ENCODE data around the gene CBFA2T2. TPM values are rescaled to one million over a fixed set of nuclear protein-coding genes. Genes with fewer than 3 reads are reported as not detected.

The CBFA2T2 gene
- total and polyA plus RNA-seq, 8 donors: 2.9 to 29.9 (median 12.0) TPM

- intact Hi-C loops (cut with DNase I; ENCODE audit: low total_unique reads): no loop called here
- WGBS, 5 donors: 89 to 98% (median 94%) methylated on average over 10 of the region's 10 CpGs
- TF ChIP-seq EP300 (IDR thresholded peaks at IDR 0.05) (no peak), CTCF (IDR thresholded peaks at IDR 0.05) (no peak), POLR2AphosphoS5 (IDR thresholded peaks at IDR 0.05) (no peak), POLR2A (IDR thresholded peaks at IDR 0.05) (no peak)
- H3K9me3 ChIP-seq: no peaks in the 10 kb centered on the region
- H3K4me3 ChIP-seq: no peak overlapping the region
- H3K27me3 ChIP-seq: no peaks in the 10 kb centered on the region
- H3K4me1 ChIP-seq: peaks cover 0 to 5% (median 2%) of the 10 kb centered on the region in 4 donors
- no peak for DNase-seq
- H3K27ac ChIP-seq: no peak overlapping the region
- H3K36me3 ChIP-seq: peaks cover 0 to 67% (median 65%) of the 10 kb centered on the region in 4 donors
These were observed 132.9 kb downstream of the CBFA2T2 start for GRCh38 chr20:33622705-33623365.

GRCh38 chr20:33624399-33624798, 134.5 kb downstream of the CBFA2T2 start:
- intact Hi-C loops (cut with DNase I; ENCODE audit: low total_unique reads): no loop called here
- H3K27ac ChIP-seq: no peak overlapping the region
- no peak for DNase-seq
- no peak for TF ChIP-seq CTCF (IDR thresholded peaks at IDR 0.05)
- no peak for TF ChIP-seq POLR2A (IDR thresholded peaks at IDR 0.05)
- TF ChIP-seq EP300 (IDR thresholded peaks at IDR 0.05): no peak
- TF ChIP-seq POLR2AphosphoS5 (IDR thresholded peaks at IDR 0.05): no peak
- peaks cover 10 to 80% (median 79%) of the 10 kb centered on the region in 4 donors for H3K36me3 ChIP-seq
- no peak overlapping the region for H3K4me3 ChIP-seq
- peaks cover 0 to 5% (median 0%) of the 10 kb centered on the region in 4 donors for H3K4me1 ChIP-seq
- H3K9me3 ChIP-seq: no peaks in the 10 kb centered on the region
- WGBS, 5 donors: 86 to 91% (median 89%) methylated on average over 3 of the region's 3 CpGs
- no peaks in the 10 kb centered on the region for H3K27me3 ChIP-seq

GRCh38 chr20:33626190-33626589, 136.3 kb downstream of the CBFA2T2 start:
- peaks cover 0 to 5% (median 0%) of the 10 kb centered on the region in 4 donors for H3K4me1 ChIP-seq
- no peak overlapping the region for H3K27ac ChIP-seq
- no peak for DNase-seq
- intact Hi-C loops (cut with DNase I; ENCODE audit: low total_unique reads): no loop called here
- no peaks in the 10 kb centered on the region for H3K27me3 ChIP-seq
- no peaks in the 10 kb centered on the region for H3K9me3 ChIP-seq
- no peak overlapping the region for H3K4me3 ChIP-seq
- WGBS, 5 donors: 94 to 98% (median 98%) methylated on average over 4 of the region's 4 CpGs
- no peak for TF ChIP-seq EP300 (IDR thresholded peaks at IDR 0.05)
- TF ChIP-seq CTCF (IDR thresholded peaks at IDR 0.05): no peak
- TF ChIP-seq POLR2AphosphoS5 (IDR thresholded peaks at IDR 0.05): no peak
- no peak for TF ChIP-seq POLR2A (IDR thresholded peaks at IDR 0.05)
- peaks cover 25 to 90% (median 86%) of the 10 kb centered on the region in 4 donors for H3K36me3 ChIP-seq

GRCh38 chr20:33627577-33628216, 137.8 kb downstream of the CBFA2T2 start:
- Histone ChIP-seq H3K27ac (no peak overlapping the region), H3K36me3 (peaks cover 27 to 95% (median 95%) of the 10 kb centered on the region in 4 donors), H3K9me3 (no peaks in the 10 kb centered on the region), H3K4me3 (no peak overlapping the region), H3K4me1 (peaks cover 0 to 3% (median 0%) of the 10 kb centered on the region in 4 donors), H3K27me3 (no peaks in the 10 kb centered on the region)
- intact Hi-C loops (cut with DNase I; ENCODE audit: low total_unique reads): no loop called here
- WGBS, 5 donors: 95 to 99% (median 98%) methylated on average over 4 of the region's 4 CpGs
- no peak for TF ChIP-seq POLR2A (IDR thresholded peaks at IDR 0.05)
- no peak for TF ChIP-seq CTCF (IDR thresholded peaks at IDR 0.05)
- no peak for TF ChIP-seq EP300 (IDR thresholded peaks at IDR 0.05)
- TF ChIP-seq POLR2AphosphoS5 (IDR thresholded peaks at IDR 0.05): no peak
- no peak for DNase-seq

Measured in stomach (tissue), 9 donors.